Natural killer cell (primary cell): ENCODE data around the gene SDHB. TPM values are rescaled to one million over a fixed set of nuclear protein-coding genes. Genes with fewer than 3 reads are reported as not detected.

Source experiments
- ATAC-seq, 3 donors: fragments of 150-1000 bp in 2 of 3; fragments of 200-7000 bp in 1 of 3; cut with Tn5 transposase; 1 replicate in 1 of 3; 2 replicates in 2 of 3; pipeline ENCODE4 v1.10.0; 2021; ENCODE audit warnings: mild to moderate bottlenecking in 2 of 3, moderate library complexity in 2 of 3
- DNase-seq, 2 donors: peaks; one replicate each; pipeline versions ENCODE4 v3.0.0 to v3.0.0-alpha.2; 2013 to 2021; ENCODE audit warnings: mixed read lengths in 1 of 2
- H3K27ac ChIP-seq: one replicate; pipeline ENCODE4 v1.5.1; 2013; ENCODE audit warnings: mild to moderate bottlenecking, low read length
- H3K27me3 ChIP-seq: one replicate; pipeline ENCODE4 v1.6.1; 2013; ENCODE audit warnings: low read length; ENCODE audit not compliant: control insufficient read depth, insufficient read depth
- H3K36me3 ChIP-seq: one replicate; pipeline ENCODE4 v1.6.1; 2013; ENCODE audit warnings: low read length; ENCODE audit not compliant: control insufficient read depth, insufficient read depth
- H3K4me1 ChIP-seq: one replicate; pipeline ENCODE4 v1.6.1; 2013; ENCODE audit warnings: low read length; ENCODE audit not compliant: control insufficient read depth, insufficient read depth
- H3K4me3 ChIP-seq: one replicate; pipeline ENCODE4 v1.5.1; 2013; ENCODE audit warnings: low read length
- H3K9me3 ChIP-seq: one replicate; pipeline ENCODE4 v1.6.1; 2013; ENCODE audit warnings: low read length; ENCODE audit not compliant: control insufficient read depth, insufficient read depth
- H3K27ac Mint-ChIP-seq, 2 donors: one replicate each; pipeline ENCODE4 v1.8.0; 2022; ENCODE audit warnings: mild to moderate bottlenecking in 2 of 2, mixed read lengths in 2 of 2, moderate library complexity in 1 of 2
- H3K27me3 Mint-ChIP-seq, 2 donors: one replicate each; pipeline ENCODE4 v1.8.0; 2022; ENCODE audit warnings: low read depth in 2 of 2, mixed read lengths in 2 of 2
- H3K36me3 Mint-ChIP-seq: one replicate; pipeline ENCODE4 v1.8.0; 2022; ENCODE audit warnings: mixed read lengths
- H3K4me1 Mint-ChIP-seq, 2 donors: one replicate each; pipeline ENCODE4 v1.8.0; 2022; ENCODE audit warnings: mixed read lengths in 2 of 2
- H3K4me3 Mint-ChIP-seq: one replicate; pipeline ENCODE4 v1.8.0; 2022; ENCODE audit warnings: mild to moderate bottlenecking, moderate library complexity, mixed read lengths
- H3K9me3 Mint-ChIP-seq, 2 donors: one replicate each; pipeline ENCODE4 v1.8.0; 2022; ENCODE audit warnings: mixed read lengths in 2 of 2
- WGBS: methylation state at CpG from one replicate; pipeline ENCODE4 v1.1.7; 2013; ENCODE audit warnings: missing lambda C conversion rate; ENCODE audit not compliant: insufficient coverage; 5-methylcytosine and 5-hydroxymethylcytosine counted together
- intact Hi-C: fragments of 100-400 bp; cut with micrococcal nuclease; formaldehyde crosslinking; loops from one replicate; pipeline ENCODE4 v1.14.2; 2022
- total RNA-seq, 4 donors: library from RNA; stranded (reverse); fragments of 120-200 nt in 1 of 4; gene quantifications; one replicate each; pipeline versions ENCODE4 v1.2.3 to v1.2.4, GENCODE V29; 2013 to 2022
- TF ChIP-seq, protein P1 (sequence below): fragments of 200-600 bp; IDR thresholded peaks from one replicate; pipeline ENCODE4 v1.8.0; 2022; ENCODE audit warnings: antibody characterized with exemption

Gene SDHB
- total RNA-seq, 3 donors from 2014 or later (not counting 1 experiment from before 2014, with no cell fraction given): 56.8 to 62.6 (median 59.5) TPM

DNA sequence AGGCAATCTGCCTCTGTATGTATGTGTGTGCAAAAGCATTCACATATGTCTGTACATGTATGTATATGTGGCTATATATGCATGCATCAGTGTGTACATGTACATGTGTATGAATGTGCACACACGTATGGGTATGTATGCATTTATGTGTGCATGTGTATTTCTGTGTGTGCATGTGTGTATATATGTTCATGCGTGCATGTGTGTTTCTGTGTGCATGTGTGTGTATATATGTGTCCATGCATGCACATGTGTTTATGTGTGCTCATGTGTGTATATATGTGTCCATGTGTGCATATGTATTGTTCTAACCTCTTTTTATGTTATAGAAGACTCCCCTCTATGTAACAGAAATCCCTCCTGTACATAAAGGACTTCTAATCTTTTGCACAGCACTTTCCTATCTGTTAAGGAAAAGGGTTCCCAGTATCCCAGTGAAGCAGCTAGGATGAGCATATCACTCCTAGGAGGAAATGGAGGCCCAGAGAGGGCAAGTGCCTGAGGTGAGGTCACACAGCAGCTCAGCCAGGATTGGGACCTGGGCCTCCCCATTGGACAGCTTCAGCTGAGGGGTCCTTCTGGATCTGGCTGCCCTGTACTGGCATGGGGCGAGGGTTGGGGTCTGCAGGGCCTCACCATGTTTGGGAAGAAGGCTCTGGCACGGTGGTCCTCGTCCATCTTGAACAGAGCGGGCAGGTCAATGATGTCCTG is 15.8 kb upstream of the SDHB start:
- no peak overlapping the region for H3K4me3 Mint-ChIP-seq
- no peaks in the 10 kb centered on the region for H3K27me3 ChIP-seq
- no peak for ATAC-seq
- H3K36me3 ChIP-seq: no peaks in the 10 kb centered on the region
- H3K27ac Mint-ChIP-seq: no peak overlapping the region
- peaks cover 7% of the 10 kb centered on the region for H3K4me1 ChIP-seq
- H3K9me3 ChIP-seq: peaks cover 5% of the 10 kb centered on the region
- intact Hi-C loops: no loop called here
- no peak overlapping the region for H3K27ac ChIP-seq
- no peaks in the 10 kb centered on the region for H3K36me3 Mint-ChIP-seq
- H3K4me3 ChIP-seq: no peak overlapping the region
- H3K4me1 Mint-ChIP-seq: no peaks in the 10 kb centered on the region
- peaks cover 8 to 10% of the 10 kb centered on the region in 2 donors for H3K27me3 Mint-ChIP-seq
- TF ChIP-seq, protein P1, sequence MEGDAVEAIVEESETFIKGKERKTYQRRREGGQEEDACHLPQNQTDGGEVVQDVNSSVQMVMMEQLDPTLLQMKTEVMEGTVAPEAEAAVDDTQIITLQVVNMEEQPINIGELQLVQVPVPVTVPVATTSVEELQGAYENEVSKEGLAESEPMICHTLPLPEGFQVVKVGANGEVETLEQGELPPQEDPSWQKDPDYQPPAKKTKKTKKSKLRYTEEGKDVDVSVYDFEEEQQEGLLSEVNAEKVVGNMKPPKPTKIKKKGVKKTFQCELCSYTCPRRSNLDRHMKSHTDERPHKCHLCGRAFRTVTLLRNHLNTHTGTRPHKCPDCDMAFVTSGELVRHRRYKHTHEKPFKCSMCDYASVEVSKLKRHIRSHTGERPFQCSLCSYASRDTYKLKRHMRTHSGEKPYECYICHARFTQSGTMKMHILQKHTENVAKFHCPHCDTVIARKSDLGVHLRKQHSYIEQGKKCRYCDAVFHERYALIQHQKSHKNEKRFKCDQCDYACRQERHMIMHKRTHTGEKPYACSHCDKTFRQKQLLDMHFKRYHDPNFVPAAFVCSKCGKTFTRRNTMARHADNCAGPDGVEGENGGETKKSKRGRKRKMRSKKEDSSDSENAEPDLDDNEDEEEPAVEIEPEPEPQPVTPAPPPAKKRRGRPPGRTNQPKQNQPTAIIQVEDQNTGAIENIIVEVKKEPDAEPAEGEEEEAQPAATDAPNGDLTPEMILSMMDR: no peak
- no peak for DNase-seq
- WGBS: 90% methylated on average over 6 of the region's 6 CpGs
- no peaks in the 10 kb centered on the region for H3K9me3 Mint-ChIP-seq

DNA sequence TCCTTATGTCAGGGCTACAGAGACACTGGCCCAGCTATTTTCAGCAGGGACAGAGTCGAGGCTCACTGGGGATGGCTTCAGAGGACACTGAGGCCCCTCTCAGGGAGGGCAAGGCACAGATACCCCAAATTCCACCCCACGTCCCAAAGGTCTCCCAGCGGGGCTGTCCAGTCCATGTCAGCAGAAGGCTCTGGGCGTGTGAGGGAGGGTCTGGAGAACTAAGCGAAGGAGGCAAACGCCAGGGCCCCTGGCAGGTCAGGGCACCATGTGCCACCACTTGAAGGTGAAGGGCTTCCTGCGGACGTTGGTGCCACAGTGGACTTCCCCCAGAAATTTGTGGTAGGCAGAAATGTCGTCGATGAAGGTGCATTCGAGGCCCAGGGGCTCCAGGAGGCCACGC is 15.0 kb upstream of the SDHB start:
- Histone ChIP-seq H3K4me3 (no peak overlapping the region), H3K27me3 (no peaks in the 10 kb centered on the region), H3K27ac (no peak overlapping the region), H3K4me1 (peaks cover 7% of the 10 kb centered on the region), H3K36me3 (no peaks in the 10 kb centered on the region), H3K9me3 (peaks cover 5% of the 10 kb centered on the region)
- no peaks in the 10 kb centered on the region for H3K36me3 Mint-ChIP-seq
- ATAC-seq: no peak
- TF ChIP-seq, protein P1: no peak
- no peak overlapping the region for H3K4me3 Mint-ChIP-seq
- H3K9me3 Mint-ChIP-seq: no peaks in the 10 kb centered on the region
- 76% methylated on average over 12 of the region's 12 CpGs for WGBS
- H3K4me1 Mint-ChIP-seq: no peaks in the 10 kb centered on the region
- H3K27ac Mint-ChIP-seq: no peak overlapping the region
- intact Hi-C loops: no loop called here
- H3K27me3 Mint-ChIP-seq: peaks cover 8 to 10% of the 10 kb centered on the region in 2 donors
- DNase-seq: no peak

DNA sequence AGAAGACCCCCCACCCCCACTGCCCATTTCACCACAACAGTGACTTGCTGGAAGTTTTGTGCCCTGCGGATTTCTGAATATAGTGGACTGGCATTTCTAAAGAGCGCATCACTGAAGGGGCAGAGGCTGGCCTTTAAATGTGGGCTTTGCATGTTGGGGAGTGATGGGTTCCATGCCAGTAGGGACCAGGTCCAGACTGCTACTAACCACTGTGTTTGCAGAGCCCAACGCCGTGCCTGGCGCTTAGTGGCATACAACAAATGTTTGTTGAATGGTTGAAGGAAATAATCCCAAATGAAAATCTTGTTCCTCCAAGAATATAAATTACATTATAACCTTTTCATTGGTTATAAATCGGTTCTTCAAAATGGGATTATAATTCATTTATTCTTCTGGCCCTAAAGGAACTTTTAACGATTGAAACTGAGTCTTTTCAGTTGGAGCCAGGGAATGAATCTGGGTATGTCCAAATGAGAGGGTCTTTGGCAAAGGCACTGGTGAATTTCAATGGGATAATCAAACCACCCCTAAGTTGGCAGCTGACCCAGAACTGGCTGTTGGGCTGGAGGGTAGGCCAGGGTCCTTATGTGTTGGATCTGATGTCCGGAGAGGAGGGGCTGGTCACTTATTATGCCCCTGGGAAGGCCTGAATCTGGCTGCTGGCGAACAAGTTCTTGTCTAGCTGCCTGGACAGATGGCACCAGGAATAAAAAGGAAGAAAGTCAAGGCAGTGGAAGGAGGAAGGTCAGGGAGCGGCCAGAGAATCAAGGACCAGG is 13.8 kb upstream of the SDHB start:
- intact Hi-C loops: no loop called here
- H3K27ac Mint-ChIP-seq: no peak overlapping the region

More for the DNA sequence above, 13.8 kb upstream of the SDHB start:
- peaks cover 8 to 10% of the 10 kb centered on the region in 2 donors for H3K27me3 Mint-ChIP-seq
- TF ChIP-seq, protein P1: no peak
- no peaks in the 10 kb centered on the region for H3K4me1 Mint-ChIP-seq
- ATAC-seq (no peak), DNase-seq (no peak)
- Histone ChIP-seq H3K4me1 (peaks cover 7% of the 10 kb centered on the region), H3K27me3 (no peaks in the 10 kb centered on the region), H3K27ac (no peak overlapping the region), H3K36me3 (no peaks in the 10 kb centered on the region), H3K9me3 (peaks cover 5% of the 10 kb centered on the region), H3K4me3 (no peak overlapping the region)
- no peaks in the 10 kb centered on the region for H3K9me3 Mint-ChIP-seq
- no peaks in the 10 kb centered on the region for H3K36me3 Mint-ChIP-seq
- 77% methylated on average over 8 of the region's 10 CpGs for WGBS
- no peak overlapping the region for H3K4me3 Mint-ChIP-seq
